Ovary (tissue), 9 donors: ENCODE measurements around the gene C19orf73. TPM values are rescaled to one million over a fixed set of nuclear protein-coding genes. Genes with fewer than 3 reads are reported as not detected.
A peak's percentile ranks its signal among the peaks of the same experiment; 100 is the strongest.
"Not testable (repeated sequence)": the region's sequence is repeated elsewhere in the genome, so short reads cannot be mapped to it uniquely, and the experiment has no call there.

Source experiments
- DNase-seq, 5 donors: peaks; one replicate each; pipeline ENCODE4 v3.0.0-alpha.2; 2019 to 2020
- H3K27ac ChIP-seq, 2 donors: fragments of 200-600 bp; one replicate each; pipeline versions ENCODE4 v1.5.1 to v1.8.0; 2019 to 2022
- H3K27me3 ChIP-seq: fragments of 200-600 bp; one replicate; pipeline ENCODE4 v1.8.0; 2022
- H3K36me3 ChIP-seq: fragments of 200-600 bp; sonication (generic); one replicate; pipeline ENCODE4 v1.5.1; 2019
- H3K4me1 ChIP-seq: one replicate; pipeline ENCODE4 v1.8.1; 2013; ENCODE audit warnings: mild to moderate bottlenecking, moderate library complexity; ENCODE audit not compliant: insufficient read depth
- H3K4me3 ChIP-seq: fragments of 200-600 bp; sonication (generic); one replicate; pipeline ENCODE4 v1.5.1; 2017
- H3K9me3 ChIP-seq, 2 donors: fragments of 200-600 bp in 1 of 2; sonication (generic) in 1 of 2; one replicate each; pipeline versions ENCODE4 v1.5.1 to v1.8.1; 2013 to 2019; ENCODE audit warnings: mild to moderate bottlenecking in 1 of 2, moderate library complexity in 1 of 2
- CTCF ChIP-seq, 3 donors: fragments of 450-650 bp in 2 of 3; fragments of 200-600 bp in 1 of 3; IDR thresholded peaks; one replicate each; pipeline versions ENCODE4 v1.5.1 to v1.8.0; 2016 to 2022; ENCODE audit warnings: antibody characterized with exemption in 3 of 3, mild to moderate bottlenecking in 1 of 3
- EP300 ChIP-seq: sonication (generic); formaldehyde crosslinking; IDR thresholded peaks from one replicate; pipeline ENCODE4 v1.6.1; 2017; ENCODE audit warnings: antibody characterized with exemption
- POLR2A ChIP-seq: fragments of 450-650 bp; IDR thresholded peaks from one replicate; pipeline ENCODE4 v1.6.1; 2017; ENCODE audit warnings: antibody characterized with exemption, mild to moderate bottlenecking, moderate library complexity
- WGBS, 3 donors: extraction: QIAGEN DNeasy Blood & Tissue Kit in 1 of 3; methylation state at CpG; one replicate each; pipeline versions ENCODE4 v1.1.5 to v1.1.7; 2013 to 2017; 5-methylcytosine and 5-hydroxymethylcytosine counted together
- intact Hi-C, 4 donors: fragments of 100-400 bp; cut with DNase I; formaldehyde crosslinking; loops; one replicate each; pipeline versions ENCODE4 v1.11.0 to v1.15.1; 2022 to 2023
- polyA plus RNA-seq, 2 donors: library from polyadenylated mRNA; stranded (reverse); fragments of 200-250 nt in 1 of 2; fragments of 350-450 nt in 1 of 2; fragmentation: Illumina TruSeq in 1 of 2; extraction: RNeasy Lipid Tissue Mini Kit (QIAGEN cat#74804) in 1 of 2; gene quantifications; one replicate each; pipeline ENCODE4 v1.2.3, GENCODE V29; 2013 to 2014
- total RNA-seq, 7 donors: library from RNA; depleted of rRNA in 2 of 7; stranded (reverse); fragments of >200 nt in 2 of 7; fragmentation: NEBNext Ultra II Directional in 3 of 7; extraction: Animal tissue kit (Norgen Biotek cat#: 25700) in 3 of 7; gene quantifications; one replicate each; pipeline versions ENCODE4 v1.1.0 to v1.2.4, GENCODE V29; 2016 to 2023
- donor health status: DM: no; HTN: no; CAD: no; lungs with moderate emphysema.
- donor health status: DM: no; HTN: no; CAD: no.
- donor health status: Bipolar disorder and iron deficiency.
- donor health status: DM: yes; HTN: yes; CAD: no.
- donor health status: DM: no; HTN: no; CAD: no.
- donor health status: DM: yes; HTN: yes; CAD: no.

C19orf73 gene
- total and polyA plus RNA-seq, 9 donors = 0.42 to 1.5 (median 0.45) TPM; not detected in 4

DNA sequence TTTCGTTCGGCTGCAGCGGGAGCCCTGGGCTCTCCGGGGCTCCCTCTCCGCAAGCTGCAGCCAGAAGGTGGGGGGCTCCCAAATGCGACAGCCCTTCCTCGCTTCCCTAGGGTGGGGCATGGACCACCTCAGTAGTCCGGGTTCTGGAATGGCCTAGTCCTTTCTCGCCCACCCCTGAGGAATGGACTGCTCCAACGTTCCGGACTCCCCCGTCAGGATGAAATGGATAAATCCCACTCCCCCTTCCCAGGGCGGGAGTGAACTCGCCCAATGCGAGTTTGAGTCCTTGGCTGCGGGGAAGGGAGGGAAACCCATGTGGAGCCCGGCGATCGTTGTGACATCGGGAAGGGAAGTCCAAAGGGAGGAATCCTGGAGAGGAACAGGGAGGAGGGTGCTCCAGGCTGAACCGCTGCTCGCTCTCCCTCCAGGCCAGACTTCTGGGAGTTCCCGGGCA, 30.7 kb upstream of the C19orf73 start:
- peak overlapping the region; percentile 42 for H3K4me3 ChIP-seq
- peak overlapping the region in 1 of 2 donors; percentile 33 for H3K27ac ChIP-seq
- H3K4me1 ChIP-seq = peaks cover 4% of the 10 kb centered on the region
- no peak for TF ChIP-seq EP300
- no peak for TF ChIP-seq POLR2A
- peak in 1 of 3 donors; percentile 10 for TF ChIP-seq CTCF (IDR thresholded peaks at IDR 0.05)
- peak; percentile 62 to 83 (median 77) for DNase-seq
- H3K36me3 ChIP-seq = no peaks in the 10 kb centered on the region
- H3K9me3 ChIP-seq = no peaks in the 10 kb centered on the region
- intact Hi-C loops = loop anchor here in 3 of 4 donors (5.0 to 10.0 kb wide), 2 partner anchors 47 to 55 kb away; no protein-coding TSS in a partner anchor
- no peaks in the 10 kb centered on the region for H3K27me3 ChIP-seq
- 0 to 1% (median 0%) methylated on average over 23 of the region's 23 CpGs for WGBS, 3 donors

DNA sequence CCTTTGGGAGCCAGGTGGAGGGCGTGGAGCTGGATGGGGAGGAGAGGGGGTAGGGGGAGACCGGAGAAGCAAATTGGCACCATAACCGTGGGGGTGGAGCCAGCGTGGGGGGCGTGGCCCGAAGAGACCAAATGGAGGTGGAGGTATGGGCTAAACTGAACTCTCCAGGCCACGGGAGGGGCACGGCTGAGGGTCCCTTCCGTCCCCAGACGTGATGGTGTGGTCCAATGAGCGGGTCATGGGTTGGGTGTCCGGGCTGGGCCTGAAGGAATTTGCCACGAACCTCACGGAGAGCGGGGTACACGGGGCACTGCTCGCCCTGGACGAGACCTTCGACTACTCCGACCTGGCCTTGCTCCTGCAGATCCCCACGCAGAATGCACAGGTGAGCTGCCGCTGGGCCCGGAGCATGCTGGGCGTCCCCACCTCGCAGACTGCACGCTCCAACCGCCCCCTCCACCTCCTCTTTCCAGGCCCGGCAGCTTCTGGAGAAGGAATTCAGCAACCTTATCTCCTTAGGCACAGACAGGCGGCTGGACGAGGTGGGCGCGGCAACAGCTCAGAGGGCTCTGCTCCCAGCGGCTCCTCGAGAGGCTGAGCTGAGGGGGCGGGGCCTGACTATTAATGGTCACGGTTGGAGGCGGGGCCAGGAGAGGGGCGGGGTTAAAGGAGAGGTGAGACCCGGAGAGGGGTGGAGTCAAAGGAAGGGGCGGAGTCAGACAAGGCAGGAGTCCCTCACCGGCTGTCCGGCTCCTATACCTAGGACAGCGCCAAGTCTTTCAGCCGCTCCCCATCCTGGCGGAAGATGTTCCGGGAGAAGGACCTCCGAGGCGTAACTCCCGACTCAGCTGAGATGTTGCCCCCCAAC, 30.1 kb upstream of the C19orf73 start:
- TF ChIP-seq POLR2A = no peak
- TF ChIP-seq CTCF (IDR thresholded peaks at IDR 0.05) = no peak
- no peak for TF ChIP-seq EP300
- intact Hi-C loops = loop anchor here in 3 of 4 donors (5.0 to 10.0 kb wide), 2 partner anchors 47 to 54 kb away; no protein-coding TSS in a partner anchor
- peak; percentile 97 to 99 (median 99) for DNase-seq
- peaks cover 4% of the 10 kb centered on the region for H3K4me1 ChIP-seq
- H3K36me3 ChIP-seq = no peaks in the 10 kb centered on the region
- WGBS, 3 donors = 1 to 2% (median 1%) methylated on average over 48 to 49 of the region's 49 CpGs
- no peaks in the 10 kb centered on the region for H3K27me3 ChIP-seq
- no peaks in the 10 kb centered on the region for H3K9me3 ChIP-seq
- peak overlapping the region; percentile 42 for H3K4me3 ChIP-seq
- H3K27ac ChIP-seq = peak overlapping the region in 1 of 2 donors; percentile 33

- peaks cover 4% of the 10 kb centered on the region for H3K4me1 ChIP-seq
- no peak overlapping the region for H3K4me3 ChIP-seq
- DNase-seq = no peak
- no peak overlapping the region for H3K27ac ChIP-seq
- H3K9me3 ChIP-seq = no peaks in the 10 kb centered on the region
- H3K36me3 ChIP-seq = no peaks in the 10 kb centered on the region
- TF ChIP-seq POLR2A (no peak), CTCF (IDR thresholded peaks at IDR 0.05) (no peak), EP300 (no peak)
- WGBS, 3 donors = 72 to 83% (median 76%) methylated on average over 11 of the region's 11 CpGs
- H3K27me3 ChIP-seq = no peaks in the 10 kb centered on the region
- intact Hi-C loops = loop anchor here in 3 of 4 donors (5.0 to 10.0 kb wide), 2 partner anchors 46 to 53 kb away; no protein-coding TSS in a partner anchor
These were observed 29.2 kb upstream of the C19orf73 start for GRCh38 chr19:49148044-49148682.

- not testable (repeated sequence) for H3K4me3 ChIP-seq, DNase-seq, H3K27me3 ChIP-seq, H3K36me3 ChIP-seq, H3K9me3 ChIP-seq, H3K27ac ChIP-seq, H3K4me1 ChIP-seq
- 33 to 44% (median 41%) methylated on average over 7 of the region's 7 CpGs for WGBS, 3 donors
- intact Hi-C loops = loop anchor here in 3 of 4 donors (5.0 to 10.0 kb wide), 2 partner anchors 44 to 52 kb away; no protein-coding TSS in a partner anchor
These were observed 27.4 kb upstream of the C19orf73 start for GRCh38 chr19:49146408-49146770.
